Mesenteric fat pad (tissue), 1 donor: ENCODE results near the gene NCKAP5. TPM values are rescaled to one million over a fixed set of nuclear protein-coding genes. Genes with fewer than 3 reads are reported as not detected.

Source experiments
- DNase-seq: peaks from one replicate; pipeline ENCODE4 v3.0.0-alpha.2; 2020; ENCODE audit warnings: low spot score
- total RNA-seq: library from RNA; stranded (reverse); fragmentation: NEBNext Ultra II Directional; extraction: Animal tissue kit (Norgen Biotek cat#: 25700); gene quantifications from one replicate; pipeline ENCODE4 v1.2.1, GENCODE V29; 2021
- donor health status: DM: yes; HTN: yes; CAD: no.

NCKAP5 gene
- total RNA-seq, 1 donor from 2014 or later, result 1.7 TPM

DNA sequence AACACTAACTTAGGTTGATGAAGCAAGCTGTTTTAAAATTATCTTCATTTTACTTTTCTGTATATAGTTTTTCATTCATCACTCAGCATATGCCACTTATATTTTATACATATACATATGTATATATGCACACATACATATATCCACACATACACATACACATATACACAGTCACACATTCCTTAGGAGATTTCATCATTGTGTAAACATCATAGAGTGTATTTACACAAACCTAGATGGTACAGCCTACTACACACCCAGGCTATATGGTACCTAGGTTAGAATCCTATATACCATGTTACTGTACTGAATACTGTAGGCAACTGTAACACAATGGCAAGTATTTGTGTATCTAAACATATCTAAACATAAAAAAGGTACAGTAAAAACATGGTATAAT is 602.8 kb downstream of the NCKAP5 start:
- no peak for DNase-seq

DNA sequence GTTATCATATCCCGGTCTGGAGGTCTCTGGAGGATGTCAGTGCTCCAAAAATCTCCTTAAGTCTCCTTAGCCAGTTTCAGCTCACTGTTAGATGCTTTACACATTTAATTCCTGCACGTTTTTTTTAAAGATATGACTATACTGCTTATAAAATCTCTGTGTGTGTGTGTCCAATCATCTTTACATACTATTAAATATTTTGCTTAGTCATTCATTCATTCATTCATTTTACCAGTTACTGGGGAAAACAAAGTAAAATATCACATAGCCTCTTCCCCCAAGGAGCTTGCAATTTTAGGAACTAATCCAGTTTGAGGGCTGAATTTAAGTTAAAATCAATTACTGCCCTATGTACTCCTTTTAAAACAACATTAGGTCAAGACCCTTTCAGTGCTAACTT is 605.1 kb downstream of the NCKAP5 start:
- DNase-seq, result no peak

DNA sequence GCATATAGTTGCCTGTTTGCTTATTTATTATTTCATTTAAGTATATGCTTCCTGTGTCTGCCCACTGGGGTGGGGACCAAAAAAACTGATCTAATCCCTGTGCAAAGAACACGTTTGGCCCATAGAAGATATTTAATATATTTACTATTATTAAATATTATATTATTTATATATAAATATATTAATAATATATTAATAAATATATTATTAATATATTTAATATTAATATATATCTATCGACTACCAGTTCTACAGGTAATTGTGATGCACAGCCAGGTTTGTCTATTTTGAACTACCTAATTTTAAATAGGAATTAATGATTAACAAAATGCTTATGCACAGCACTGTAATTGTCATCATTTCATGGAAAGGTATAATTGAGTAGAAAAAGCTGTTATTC is 609.4 kb downstream of the NCKAP5 start:
- no peak for DNase-seq

DNA sequence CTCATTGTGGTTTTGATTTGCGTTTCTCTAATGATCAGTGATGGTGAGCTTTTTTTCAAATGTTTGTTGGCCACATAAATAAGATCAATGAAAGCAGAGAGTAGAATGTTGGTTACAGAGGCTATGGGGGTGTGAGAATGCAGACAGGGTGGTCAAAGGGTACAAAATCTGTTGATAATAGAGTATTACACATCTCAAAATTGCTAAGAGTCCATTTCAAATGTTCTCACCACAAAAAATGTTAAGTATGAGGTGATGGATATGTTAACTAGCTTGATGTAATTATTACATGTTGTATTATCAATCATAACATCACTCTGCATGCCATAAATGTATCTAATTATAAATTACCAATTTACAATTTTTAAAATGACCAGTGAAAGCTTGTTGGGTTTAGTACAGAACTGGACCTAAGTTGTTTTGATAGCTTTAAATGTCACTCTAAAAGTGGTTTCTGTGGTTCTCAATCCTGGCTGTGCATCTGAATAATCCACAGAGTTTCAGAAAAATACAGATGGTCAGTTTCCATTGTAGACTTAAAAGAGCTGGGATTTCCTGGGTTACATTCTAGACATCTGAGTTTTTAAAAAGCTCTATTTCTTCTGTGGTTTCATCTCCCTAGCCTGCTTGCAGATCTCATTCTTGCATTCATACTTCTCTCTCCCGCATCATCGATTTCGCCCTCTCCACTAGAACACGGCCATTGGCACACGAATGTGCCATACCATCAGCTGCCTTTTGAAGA is 612.2 kb downstream of the NCKAP5 start:
- no peak for DNase-seq

DNA sequence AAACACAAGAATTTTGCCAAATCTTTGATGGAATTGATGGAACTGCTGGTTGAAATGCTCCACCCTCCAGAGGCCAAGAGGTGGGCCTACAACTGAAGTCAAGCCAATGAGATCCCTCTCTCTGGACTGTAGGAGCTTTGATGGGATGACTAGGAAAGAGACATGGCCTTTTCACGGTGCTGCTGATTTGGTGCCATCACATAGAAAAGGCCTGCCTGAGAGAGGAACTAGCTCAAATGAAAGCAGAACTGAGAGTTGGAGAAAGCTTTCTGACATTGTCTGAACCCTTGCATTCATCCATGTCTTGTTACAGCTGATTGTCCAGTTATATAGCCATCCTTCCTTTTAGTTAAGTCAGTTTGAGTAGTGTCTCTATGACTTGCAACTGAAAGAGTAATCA is 614.5 kb downstream of the NCKAP5 start:
- DNase-seq, result no peak

DNA sequence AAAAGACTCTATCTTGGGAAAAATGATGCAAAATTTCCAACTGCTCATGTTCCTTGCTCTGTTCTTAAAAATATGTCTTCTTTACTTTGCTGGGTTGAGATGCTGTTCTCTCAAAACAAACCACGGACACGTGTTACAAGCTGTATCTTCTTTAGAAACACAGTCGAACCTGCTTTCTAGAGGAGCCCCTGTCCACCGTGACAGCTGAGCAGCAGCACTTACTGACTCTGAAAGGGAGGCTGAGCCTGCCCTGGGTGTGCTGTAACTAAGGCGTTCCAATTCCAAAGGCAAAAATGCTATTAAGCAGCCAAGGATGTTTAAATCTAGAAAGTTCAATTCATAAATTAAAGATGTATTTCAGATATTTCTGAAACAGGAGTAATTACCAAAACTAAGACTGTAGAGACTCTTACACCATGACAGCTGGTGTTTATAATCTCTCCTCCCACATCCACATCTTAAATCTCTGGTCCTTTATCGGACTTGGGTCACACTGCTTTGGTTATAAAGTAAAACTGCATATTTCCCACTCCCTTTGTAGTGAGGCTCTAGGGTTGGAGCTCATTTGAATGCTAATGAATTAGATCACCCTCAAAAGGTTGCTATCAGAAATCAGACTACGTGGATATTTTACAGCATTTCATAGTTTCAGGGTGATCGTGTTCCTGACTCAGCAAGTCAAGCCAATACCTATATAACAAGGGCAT is 617.1 kb downstream of the NCKAP5 start:
- no peak for DNase-seq

DNA sequence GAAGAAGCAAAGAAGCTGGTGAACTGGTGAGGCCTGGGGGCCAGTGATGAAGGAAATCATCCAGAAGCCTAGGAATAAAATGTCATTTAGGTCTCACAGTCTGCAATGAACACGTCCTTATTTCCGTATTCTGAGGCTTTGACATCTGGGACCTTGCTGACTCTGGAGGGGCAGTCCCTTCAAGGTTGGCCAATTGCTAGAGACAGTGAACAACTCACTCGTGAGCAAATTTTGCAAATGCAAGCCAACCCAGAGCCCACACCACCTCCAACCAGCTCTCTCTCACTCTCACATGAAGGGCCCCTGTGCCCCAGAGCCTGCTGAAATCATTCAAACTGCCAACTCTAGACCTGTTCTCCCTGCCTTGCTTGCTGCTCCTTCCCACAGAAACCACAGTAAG is 619.2 kb downstream of the NCKAP5 start:
- no peak for DNase-seq

DNA sequence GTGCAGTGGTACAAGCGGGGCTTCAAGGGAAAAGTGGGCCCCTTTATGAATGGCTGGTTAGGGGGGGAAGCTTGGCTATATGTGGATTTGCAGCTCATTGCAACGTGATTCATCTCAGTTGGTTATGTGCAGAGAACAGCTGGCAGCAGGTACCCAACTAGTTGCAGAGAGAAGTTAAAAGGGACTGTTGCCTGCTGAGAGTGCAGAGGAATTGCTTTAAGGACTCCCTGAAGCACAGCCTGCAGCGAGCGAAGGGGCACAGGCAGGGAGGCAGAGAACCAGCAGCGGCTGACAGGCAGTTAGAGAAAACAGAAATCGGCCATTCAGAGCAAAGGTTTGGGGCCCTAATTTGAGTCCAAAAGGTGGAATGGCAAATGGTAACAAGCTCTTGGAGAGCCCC is 620.1 kb downstream of the NCKAP5 start:
- no peak for DNase-seq

DNA sequence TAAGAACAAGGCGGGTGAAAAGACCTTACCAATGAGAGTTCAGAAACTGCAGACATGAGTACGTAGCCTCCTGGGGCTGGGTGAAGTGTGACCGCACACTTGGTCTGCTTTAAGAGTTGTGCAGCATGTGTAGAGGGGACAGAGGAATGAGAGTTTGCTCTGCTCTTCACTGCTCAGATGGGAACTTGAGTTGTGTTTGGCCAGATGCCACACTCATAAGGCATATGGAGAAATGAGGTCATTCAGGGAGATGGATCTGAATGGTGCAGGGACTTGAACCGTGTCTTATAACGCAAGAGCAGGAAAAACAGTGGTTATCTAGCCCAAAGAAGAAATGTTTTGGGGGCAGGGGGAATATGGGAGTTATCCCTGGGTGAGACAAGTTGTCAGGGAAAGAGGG is 624.4 kb downstream of the NCKAP5 start:
- no peak for DNase-seq

DNA sequence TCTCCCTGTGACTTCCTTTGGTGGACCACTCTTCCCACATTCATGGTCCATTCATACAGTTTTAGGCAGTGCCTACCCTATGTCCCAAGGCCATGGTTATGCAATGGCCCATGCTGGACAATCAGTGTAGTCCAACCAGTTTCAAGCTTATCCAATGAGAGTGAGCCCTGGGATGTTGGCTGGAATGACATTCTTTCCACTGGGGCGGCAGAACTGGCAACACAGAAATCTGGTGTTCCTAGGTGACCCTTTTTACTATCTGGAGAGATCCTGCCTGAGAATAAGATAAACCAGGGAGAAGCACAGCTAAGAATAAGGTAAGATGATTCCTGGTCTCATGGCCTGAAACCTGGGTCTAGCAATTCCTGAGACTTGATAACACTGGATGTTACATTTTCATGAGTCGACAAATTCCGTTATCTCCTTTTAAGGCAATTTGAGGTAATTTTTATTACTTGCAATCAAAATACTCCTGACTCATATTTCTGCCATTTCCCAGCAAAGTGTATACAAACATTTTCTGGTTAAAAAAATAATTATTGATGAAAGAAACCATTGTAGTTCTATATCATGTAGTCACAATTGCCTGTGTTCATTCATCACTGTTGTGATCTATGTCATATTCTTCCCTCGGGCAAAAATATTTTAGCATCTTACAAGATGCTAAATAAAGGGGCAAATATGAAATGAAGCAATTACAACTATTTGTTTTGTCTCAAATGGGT is 626.8 kb downstream of the NCKAP5 start:
- DNase-seq, result no peak

DNA sequence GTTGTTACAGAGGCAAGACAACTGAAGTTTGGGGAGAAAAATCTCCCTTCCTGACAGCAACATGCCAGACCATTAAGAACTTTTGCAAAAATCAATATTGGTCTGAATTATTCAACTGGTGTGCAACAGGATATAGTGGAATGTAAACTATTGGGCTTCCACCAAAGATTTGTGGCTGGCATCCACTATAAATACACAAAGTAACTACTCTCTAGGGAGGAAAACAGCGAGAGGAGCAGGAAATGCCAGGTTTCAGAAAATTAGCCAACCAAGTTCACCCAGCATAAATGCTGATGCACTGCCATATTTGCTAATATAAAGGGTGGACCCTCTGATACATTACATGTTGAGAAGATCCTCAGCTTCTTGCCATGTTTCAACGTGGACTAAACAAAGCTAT is 630.6 kb downstream of the NCKAP5 start:
- no peak for DNase-seq

DNA sequence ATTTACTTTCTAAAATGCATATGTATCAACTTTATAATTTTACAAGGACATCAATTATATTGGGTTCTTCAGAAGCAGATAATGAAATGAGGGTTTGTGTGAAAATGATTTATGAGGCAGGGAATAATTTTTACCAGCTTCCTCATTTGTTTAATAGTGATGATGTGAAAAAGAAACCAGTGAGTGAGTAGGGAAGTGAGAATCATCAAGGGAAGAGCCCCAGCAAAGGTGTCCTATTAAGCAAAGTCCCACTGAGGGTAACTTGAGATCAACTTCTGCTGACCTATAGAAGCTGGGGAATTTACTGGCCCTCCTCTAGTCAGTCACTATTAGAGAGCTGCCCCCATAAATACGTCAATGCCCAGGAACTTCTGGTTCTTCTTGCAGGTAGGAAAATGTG is 631.5 kb downstream of the NCKAP5 start:
- no peak for DNase-seq

DNA sequence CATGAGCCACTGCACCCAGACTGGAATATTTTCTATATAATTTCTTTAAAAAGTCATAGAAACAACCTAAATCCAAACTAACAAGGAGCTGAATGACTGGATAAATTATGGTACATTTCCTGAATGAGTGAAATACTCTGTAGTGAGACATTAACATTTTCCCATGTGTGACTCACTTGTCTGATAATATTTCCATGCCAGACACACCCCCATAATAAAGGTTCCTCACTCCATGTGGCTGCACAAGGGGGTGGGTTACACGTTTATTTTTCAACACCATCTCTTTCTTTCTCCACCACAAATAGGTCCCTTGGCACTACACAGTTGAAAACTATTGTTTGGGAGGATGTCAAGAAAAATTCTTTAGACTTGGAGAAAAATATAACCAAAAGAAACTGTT is 632.0 kb downstream of the NCKAP5 start:
- DNase-seq, result no peak

DNA sequence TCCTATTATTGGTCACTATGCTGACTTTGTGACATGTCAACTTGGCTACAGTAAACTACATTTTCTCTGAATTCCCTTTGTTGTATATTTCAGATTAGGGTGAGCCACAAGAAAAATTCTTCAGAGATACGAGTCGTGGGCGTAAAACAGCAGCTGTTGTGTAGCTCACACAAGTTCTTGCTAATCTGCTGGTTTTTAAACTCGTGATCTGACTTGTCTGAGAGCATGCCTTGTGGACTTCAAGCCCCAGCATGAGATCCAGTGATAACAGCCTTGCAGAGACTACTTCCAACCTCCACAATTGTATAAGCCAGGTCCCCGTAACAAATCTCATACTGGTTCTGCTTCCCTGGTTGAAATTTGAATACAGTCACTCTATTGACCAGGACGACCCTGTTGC is 638.5 kb downstream of the NCKAP5 start:
- DNase-seq, result no peak

DNA sequence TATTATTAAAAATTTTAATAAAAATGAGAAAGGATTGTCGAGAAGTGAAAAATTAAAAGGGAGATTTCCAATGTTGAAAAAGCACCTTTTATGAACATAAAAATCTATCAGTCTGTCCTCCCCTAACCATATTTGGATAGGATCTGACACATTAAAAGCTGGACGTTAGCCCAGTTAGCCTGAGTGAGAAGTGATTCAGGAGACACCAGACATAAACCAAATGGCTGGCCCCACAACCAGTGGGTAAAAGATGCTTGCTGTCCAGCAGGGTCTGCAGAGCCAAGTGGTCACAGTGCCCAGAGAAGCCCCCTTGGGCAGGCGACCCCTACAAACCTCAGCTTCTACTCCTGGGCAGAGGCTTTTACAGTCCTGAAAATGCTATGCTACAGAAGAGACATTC is 644.5 kb downstream of the NCKAP5 start:
- no peak for DNase-seq

DNA sequence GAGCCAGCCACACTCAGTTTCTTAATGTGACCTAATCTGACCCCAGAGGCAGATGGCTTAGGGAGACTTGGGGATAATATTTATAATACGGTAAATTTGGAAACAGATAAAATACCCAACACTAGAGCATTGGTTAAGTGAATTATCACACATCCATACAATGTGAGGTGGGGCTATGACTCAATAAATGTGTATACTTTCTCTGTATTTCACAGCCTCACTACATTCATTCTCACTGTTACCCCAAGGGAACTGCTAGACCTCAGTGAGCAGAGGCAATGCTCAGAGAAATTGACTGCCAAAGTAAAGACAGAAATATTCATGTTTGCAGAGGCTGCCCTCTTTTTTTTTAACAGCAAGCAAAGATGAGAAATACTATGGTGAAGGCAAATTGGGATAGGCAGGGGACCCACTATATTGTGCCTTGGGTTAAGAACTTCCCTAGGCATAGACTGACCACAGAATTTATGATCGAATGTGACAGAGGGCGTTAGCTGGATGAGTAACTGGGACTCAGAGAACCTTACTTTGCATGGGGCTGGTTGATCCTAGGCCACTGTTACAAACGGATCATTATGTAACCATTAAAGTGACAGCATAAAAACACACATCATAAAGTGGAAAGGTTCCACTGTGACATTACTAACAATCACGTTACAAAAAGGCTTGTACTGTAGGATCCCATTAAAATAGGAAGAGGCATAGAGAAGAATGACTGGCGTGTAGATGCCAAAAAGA is 652.3 kb downstream of the NCKAP5 start:
- DNase-seq, result no peak

DNA sequence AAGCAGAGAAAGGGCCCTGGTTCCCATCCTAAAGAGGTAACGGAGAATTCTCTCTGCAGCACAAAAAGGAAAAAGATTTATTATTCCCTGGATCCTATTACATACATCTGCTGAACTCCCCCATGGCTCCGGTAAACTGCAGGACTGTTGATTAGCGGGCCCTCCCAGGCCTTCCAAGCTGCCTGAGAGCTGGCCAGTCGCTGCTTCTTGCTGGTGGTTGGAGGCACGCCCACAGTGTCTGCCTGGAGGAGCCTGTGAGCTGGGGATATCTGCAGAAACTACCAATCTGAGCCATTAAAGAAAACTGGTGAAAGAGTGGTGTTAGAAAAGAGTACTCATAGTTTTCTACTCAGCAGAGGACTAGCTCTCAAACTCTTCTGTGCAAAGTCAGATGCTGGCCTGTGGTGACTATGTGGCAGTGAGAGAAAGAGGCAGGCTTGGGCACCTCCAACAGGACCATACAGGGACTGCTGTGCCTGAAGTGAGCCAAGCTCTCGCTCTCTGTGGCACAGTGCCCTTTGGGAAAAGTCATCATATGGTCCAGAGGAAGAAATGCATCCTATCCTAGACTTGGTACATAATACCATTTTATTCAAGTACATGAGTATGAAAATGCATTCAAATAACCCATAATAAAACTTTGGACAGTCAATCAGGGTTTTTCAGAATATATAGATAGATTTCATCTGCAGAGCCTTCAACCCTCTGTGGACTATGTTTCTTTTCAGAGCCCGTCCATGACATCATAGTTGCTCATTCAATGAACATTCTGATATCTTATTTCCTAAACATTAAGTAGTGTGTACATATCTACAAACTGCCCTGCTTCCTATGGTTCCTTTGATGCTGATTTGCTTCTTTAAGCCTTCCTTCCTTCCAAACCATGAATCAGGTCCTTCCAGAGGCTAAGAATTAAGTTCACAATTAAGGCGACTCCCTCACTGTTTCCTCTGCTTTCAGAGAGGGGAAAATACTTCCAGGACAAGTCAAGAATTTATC is 656.2 kb downstream of the NCKAP5 start:
- no peak for DNase-seq

DNA sequence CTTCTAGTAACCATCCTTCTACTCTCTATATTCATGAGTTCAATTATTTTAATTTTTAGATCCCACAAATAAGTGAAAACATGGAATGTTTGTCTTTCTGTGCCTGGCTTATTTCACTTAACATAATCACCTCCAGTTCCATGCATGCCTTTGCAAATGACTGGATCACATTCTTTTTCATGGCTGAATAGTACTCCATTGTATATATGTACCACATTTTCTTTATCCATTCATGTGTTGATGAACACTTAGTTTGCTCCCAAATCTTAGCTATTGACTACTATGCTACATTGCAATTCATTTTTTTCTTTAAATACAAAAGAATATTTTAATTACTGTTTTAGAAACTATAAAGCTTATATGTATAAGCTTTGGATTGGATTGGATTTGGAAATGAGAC is 657.8 kb downstream of the NCKAP5 start:
- no peak for DNase-seq

DNA sequence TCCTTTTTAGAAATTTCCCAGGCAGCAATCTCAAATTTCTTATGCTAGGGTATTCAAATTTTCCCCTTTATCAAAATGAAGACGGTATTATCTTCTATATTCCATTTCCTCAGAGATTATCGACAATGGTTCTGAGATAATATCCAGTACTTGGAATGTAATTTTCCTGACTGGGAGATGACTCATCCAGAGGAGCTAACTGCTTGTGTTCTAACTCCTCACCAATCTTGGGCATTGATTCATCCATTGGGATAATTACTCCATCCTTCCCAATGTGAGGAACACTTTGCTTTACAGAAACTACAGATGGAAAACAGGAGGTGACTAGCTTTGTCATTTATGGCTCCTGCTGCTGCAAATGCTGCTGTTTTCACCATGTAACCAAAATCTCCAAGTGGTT is 658.8 kb downstream of the NCKAP5 start:
- DNase-seq, result no peak

DNA sequence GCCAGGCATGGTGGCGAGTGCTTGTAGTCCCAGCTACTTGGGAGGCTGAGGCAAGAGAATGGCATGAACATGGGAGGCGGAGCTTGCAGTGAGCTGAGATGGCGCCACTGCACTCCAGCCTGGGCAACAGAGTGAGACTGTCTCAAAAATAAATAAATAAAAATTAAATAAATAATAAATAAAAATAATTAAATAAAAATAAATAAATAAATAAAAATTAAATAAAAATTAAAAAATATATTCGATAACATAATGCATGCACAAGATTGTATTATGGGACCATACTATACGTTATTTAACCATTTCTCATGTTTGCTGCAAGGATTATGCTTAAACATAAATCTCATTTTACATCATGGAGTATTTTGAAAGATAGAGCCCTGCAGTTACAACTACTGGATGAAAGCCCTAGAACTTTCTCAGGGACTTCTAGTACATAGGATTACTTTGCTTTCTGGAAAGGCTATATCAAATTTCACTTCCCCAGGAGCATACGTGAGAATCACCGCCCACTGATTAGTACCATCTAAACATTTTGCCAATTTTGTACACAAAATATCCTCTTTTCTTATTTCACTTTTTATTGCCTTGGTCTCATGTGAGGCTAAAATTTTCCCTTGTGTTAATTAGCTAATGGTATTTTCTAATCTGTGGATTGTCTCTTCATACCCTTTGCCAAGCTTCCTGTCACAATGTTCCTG is 664.0 kb downstream of the NCKAP5 start:
- no peak for DNase-seq
